DOHH2 (cell line): ENCODE results near the gene TSHZ2.

Experiments used
- H3F3A ChIP-seq: fragments of 200-600 bp; sonication (generic), shearing (Covaris generic); 2 replicates; pipeline ENCODE4 v1.6.0; 2016; ENCODE audit warnings: antibody characterized with exemption, mild to moderate bottlenecking; ENCODE audit not compliant: control insufficient read depth, insufficient read depth
- H3K27ac ChIP-seq: fragments of 200-600 bp; sonication (generic); 2 replicates; pipeline ENCODE4 v1.5.1; 2014; ENCODE audit warnings: low read depth, mild to moderate bottlenecking, low read length, moderate library complexity
- H3K27me3 ChIP-seq: fragments of 200-600 bp; sonication (generic); 2 replicates; pipeline ENCODE4 v1.6.1; 2014; ENCODE audit warnings: mild to moderate bottlenecking, low read length, mixed read lengths; ENCODE audit not compliant: control insufficient read depth
- H3K36me3 ChIP-seq: fragments of 200-600 bp; sonication (generic); 2 replicates; pipeline ENCODE4 v1.6.1; 2014; ENCODE audit warnings: mild to moderate bottlenecking, low read length, moderate library complexity, mixed read lengths; ENCODE audit not compliant: control insufficient read depth
- H3K4me1 ChIP-seq: fragments of 200-600 bp; sonication (generic); 2 replicates; pipeline ENCODE4 v1.6.1; 2014; ENCODE audit warnings: mild to moderate bottlenecking, low read length, mixed read lengths; ENCODE audit not compliant: control insufficient read depth
- H3K4me2 ChIP-seq: fragments of 200-600 bp; sonication (generic); 2 replicates; pipeline ENCODE4 v1.6.0; 2014; ENCODE audit warnings: mild to moderate bottlenecking, low read length, moderate library complexity
- H3K4me3 ChIP-seq: fragments of 200-600 bp; sonication (generic); 2 replicates; pipeline ENCODE4 v1.5.1; 2014; ENCODE audit warnings: mild to moderate bottlenecking, low read length, mixed read lengths
- H3K79me2 ChIP-seq: fragments of 200-600 bp; sonication (generic); 2 replicates; pipeline ENCODE4 v1.6.1; 2014; ENCODE audit warnings: mild to moderate bottlenecking, low read length, mixed read lengths; ENCODE audit not compliant: control insufficient read depth
- H3K9me2 ChIP-seq: fragments of 200-600 bp; sonication (generic); replicated peaks from 2 replicates; pipeline ENCODE4 v1.6.1; 2014; ENCODE audit warnings: mild to moderate bottlenecking, low read length, mixed read lengths; ENCODE audit not compliant: control insufficient read depth
- H3K9me3 ChIP-seq: fragments of 200-600 bp; sonication (generic); 2 replicates; pipeline ENCODE4 v1.6.1; 2014; ENCODE audit warnings: antibody characterized with exemption, low read length, mixed read lengths; ENCODE audit not compliant: control insufficient read depth, insufficient read depth
- H4K20me1 ChIP-seq: fragments of 200-600 bp; sonication (generic); 2 replicates; pipeline ENCODE4 v1.6.0; 2014; ENCODE audit warnings: low read depth, mild to moderate bottlenecking, antibody characterized with exemption, low read length, moderate library complexity; ENCODE audit not compliant: control insufficient read depth, insufficient read depth
- CTCF ChIP-seq: fragments of 200-600 bp; sonication (generic); IDR thresholded peaks from one replicate; pipeline ENCODE4 v1.5.1; 2014; ENCODE audit warnings: antibody characterized with exemption, mild to moderate bottlenecking, low read depth, low read length; ENCODE audit not compliant: poor library complexity, severe bottlenecking
- EZH2phosphoT487 ChIP-seq: fragments of 200-600 bp; sonication (generic); IDR thresholded peaks from 2 replicates; pipeline ENCODE4 v1.6.1; 2017; ENCODE audit warnings: borderline replicate concordance, mild to moderate bottlenecking, antibody characterized with exemption, low read length, moderate library complexity, mixed read lengths

Gene TSHZ2

GRCh38 chr20:53073636-53074415 lies 101.7 kb downstream of the TSHZ2 start:
- no peaks in the 10 kb centered on the region for H3K79me2 ChIP-seq
- no peaks in the 10 kb centered on the region for H3K9me3 ChIP-seq
- no peaks in the 10 kb centered on the region for H4K20me1 ChIP-seq
- no peaks in the 10 kb centered on the region for H3K9me2 ChIP-seq
- H3K4me3 ChIP-seq: no peak overlapping the region
- H3K4me2 ChIP-seq: no peak overlapping the region
- no peak overlapping the region for H3K27ac ChIP-seq
- no peaks in the 10 kb centered on the region for H3F3A ChIP-seq
- H3K4me1 ChIP-seq: peaks cover 12% of the 10 kb centered on the region
- no peaks in the 10 kb centered on the region for H3K36me3 ChIP-seq
- H3K27me3 ChIP-seq: peaks cover 29% of the 10 kb centered on the region
- no peak for TF ChIP-seq EZH2phosphoT487
- no peak for TF ChIP-seq CTCF

GRCh38 chr20:53074811-53075314 lies 102.7 kb downstream of the TSHZ2 start:
- Histone ChIP-seq H3K36me3 (no peaks in the 10 kb centered on the region), H3K27me3 (peaks cover 29% of the 10 kb centered on the region), H3K4me1 (peaks cover 12% of the 10 kb centered on the region), H3K9me3 (no peaks in the 10 kb centered on the region), H3K4me2 (no peak overlapping the region), H3K4me3 (no peak overlapping the region), H4K20me1 (no peaks in the 10 kb centered on the region), H3F3A (no peaks in the 10 kb centered on the region), H3K79me2 (no peaks in the 10 kb centered on the region), H3K27ac (no peak overlapping the region), H3K9me2 (no peaks in the 10 kb centered on the region)
- no peak for TF ChIP-seq EZH2phosphoT487
- no peak for TF ChIP-seq CTCF

GRCh38 chr20:53076668-53077067 lies 104.5 kb downstream of the TSHZ2 start:
- Histone ChIP-seq H3K36me3 (no peaks in the 10 kb centered on the region), H3K79me2 (no peaks in the 10 kb centered on the region), H3K27ac (no peak overlapping the region), H3K4me3 (no peak overlapping the region), H3K9me3 (no peaks in the 10 kb centered on the region), H4K20me1 (no peaks in the 10 kb centered on the region), H3K4me1 (no peaks in the 10 kb centered on the region), H3K9me2 (no peaks in the 10 kb centered on the region), H3F3A (no peaks in the 10 kb centered on the region), H3K4me2 (no peak overlapping the region), H3K27me3 (peaks cover 16% of the 10 kb centered on the region)
- TF ChIP-seq EZH2phosphoT487 (no peak), CTCF (no peak)
